HG02759 (cell line): ENCODE results near the gene RELL1.

Source experiments
- ATAC-seq: cut with Tn5 transposase; IDR thresholded peaks from one replicate; pipeline ENCODE4 v1.9.1; 2021; ENCODE audit warnings: mild to moderate bottlenecking, moderate library complexity; ENCODE audit not compliant: unreplicated experiment

Gene RELL1

DNA sequence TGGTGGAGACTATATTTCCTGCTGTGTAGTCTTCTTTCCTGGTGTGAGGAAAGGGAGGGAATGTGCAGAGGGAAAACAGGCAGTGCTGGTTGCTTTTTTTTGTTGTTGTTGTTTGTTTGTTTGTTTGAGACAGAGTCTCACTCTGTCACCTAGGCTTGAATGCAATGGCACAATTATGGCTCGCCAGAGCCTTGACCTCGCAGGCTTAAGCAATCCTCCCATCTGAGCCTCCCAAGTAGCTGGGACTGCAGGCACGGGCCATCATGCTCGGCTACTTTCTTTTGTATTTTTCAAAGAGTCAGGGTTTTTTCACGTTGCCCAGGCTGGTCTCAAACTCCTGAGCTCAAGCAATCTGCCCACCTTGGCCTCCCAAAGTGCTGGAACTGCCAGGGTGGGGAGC, 82.5 kb downstream of the RELL1 start:
- no peak for ATAC-seq

DNA sequence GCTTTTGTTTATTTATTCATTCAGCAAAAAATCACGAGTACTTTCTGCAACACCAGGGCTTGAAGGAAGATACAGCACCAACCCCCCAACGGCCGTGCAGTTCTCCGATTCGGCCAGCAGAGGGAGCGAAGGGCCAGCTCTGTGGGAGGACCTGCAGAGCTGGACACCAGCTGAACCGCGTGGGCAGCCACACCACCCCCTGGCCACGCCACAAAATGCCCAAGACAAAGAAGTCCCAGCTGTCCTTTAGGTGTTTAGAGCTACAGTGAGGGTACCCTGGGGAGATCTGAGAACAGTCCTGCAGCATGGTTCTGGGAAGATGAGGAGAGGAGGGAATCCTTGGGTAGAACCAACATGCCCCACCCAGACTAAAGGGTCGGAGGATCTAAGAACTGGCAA, 83.1 kb downstream of the RELL1 start:
- ATAC-seq: peak; percentile 85

DNA sequence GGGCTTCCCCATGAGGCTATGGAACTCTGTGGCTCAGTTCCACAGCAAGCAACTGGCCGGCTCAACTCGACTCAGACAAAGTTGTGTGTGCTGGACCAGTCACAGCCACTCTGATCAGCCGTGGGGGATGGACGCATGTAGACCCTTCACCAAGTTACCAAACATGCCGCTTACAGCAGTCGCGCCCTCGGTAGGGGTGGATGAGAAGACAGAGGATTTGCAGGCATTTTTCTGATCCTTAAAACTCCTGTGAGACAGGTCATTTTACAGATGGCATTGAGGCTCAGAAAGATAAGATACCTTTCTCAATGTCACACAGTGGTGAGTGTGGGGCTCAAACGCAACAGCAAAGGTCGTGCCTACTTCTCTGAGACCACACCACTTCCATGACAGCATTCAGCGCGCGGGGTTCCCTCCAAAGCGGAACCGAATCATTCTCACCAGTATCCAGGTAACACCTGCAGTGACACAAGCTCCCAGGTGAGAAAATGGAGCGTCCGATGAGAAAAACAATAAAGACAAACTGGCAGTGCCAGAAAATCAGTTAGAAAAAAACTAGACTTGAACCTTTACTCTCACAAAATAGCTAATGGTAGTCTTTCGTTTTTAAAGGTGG, 83.6 kb downstream of the RELL1 start:
- ATAC-seq: no peak

DNA sequence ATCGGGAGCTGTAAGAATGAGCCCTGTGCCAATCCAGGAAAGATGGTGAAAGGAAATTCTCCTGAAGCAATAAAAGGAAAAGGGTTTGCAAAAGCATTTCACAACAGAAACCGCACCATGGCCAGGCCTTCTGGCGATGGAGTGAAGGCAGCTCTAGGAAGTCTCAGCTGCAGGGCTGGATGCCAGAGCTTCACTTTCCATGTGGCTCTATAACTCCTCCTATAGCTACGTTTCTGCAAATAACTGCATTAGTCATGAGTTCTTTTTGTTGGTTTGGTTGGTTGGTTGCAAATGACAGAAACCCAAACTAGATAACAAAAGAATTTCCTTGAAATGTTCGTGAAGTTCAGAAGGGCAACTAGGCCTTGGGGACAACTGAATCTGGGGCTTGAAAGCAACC, 84.6 kb downstream of the RELL1 start:
- no peak for ATAC-seq

DNA sequence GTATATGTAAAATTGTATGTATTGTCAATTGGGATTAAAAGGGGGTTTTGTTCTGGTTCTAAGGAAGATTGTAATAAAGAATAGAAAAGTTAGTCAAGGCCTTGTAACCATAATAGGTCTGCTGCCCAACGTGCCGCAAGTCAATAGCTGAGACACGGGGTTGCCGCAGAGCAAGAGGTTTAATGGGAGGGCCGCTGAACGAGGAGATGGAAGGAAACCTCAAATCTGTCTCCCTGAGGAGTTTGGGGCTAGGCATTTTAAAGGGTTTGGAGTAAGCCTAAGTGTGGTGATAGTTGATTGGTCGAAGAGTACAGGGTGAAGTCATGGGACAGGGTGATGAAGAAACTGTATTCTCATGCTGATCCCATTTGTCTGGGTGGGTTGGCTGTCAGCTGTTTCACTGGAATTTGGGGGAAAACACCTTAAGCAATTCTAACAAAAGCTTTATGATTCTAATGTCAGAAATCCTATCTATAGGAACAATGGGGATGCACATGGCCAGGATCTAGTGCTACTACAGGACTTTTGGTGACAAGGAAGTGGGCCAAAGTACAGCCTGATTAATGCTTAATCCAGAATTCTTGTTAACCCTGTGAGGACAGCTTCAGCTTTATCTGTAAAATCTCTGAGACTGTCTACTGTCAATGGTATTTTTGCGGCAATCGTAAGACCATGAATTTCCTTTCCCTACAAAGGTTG, 86.9 kb downstream of the RELL1 start:
- no peak for ATAC-seq

DNA sequence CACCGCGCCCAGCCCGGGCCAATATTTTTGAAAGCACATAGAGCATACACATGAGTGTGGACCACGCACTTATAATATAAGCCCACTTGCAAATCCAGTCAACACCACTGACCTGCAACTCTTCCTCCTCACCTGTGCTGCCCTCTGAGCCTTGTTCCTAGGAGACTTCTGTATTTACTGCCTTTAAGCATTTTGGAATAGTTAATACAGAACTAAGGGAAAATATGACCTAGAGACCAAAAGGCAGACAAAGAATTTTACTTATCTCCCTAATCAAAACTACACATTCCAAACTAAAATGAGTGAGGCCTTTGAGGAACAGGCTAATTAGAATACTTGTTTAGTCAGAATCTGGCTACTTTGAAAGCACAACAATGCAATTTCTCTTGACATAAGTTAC, 89.1 kb downstream of the RELL1 start:
- ATAC-seq: no peak

DNA sequence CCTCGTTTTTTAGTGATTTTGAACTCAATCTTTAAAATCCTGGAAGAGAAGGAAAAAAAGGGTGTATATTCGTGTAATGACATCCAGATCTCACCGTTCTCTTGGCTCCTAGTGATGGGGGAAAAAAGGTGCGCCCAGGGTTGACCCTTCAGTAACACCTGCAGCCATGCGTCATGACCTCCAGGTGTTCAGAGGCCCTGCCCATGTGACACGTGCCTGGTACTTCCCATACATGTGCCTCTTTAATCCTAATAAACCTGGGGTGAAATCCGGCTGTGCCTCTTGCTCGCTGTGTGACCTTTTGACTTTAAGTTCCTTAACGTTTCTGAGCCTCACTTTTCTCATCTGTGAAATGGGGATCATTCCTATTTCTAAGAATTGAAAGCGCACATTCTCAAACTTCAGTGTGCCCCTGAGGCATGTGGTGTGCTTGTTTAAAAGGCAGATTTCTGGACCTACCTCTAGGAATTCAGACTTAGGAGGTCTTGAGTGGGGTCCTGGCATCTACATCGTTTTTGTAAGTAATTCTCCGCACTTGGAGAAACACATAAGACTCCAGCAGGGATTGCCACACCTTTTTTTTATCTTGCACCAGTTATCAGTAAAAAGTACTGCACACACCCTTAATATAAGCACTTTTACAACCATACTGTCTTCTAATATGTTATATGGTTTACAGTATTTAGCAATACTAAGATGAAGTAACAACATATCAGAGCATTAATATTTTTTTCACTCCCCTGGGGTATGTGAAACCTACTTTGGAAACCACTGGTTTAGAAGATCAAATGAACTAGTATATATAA, 90.1 kb downstream of the RELL1 start:
- no peak for ATAC-seq

DNA sequence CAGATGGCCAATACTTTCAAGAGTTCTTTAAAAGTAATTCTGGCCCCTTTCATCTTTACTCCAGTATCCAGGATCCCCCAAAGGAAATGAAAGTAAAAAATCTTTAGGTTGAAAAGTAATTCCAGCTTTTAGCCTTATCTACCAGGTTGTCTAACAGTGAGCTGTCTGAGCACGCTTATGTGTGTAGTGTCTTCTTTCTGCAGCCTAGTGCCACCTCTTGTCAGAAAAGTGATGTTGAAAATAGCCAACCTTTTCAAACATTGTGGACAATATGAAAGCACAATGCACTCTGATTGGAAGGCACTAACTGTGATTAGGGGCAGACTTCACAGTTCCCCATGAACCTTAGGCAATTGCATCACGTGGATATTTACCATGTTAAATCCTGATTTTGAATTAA, 92.1 kb downstream of the RELL1 start:
- ATAC-seq: no peak

DNA sequence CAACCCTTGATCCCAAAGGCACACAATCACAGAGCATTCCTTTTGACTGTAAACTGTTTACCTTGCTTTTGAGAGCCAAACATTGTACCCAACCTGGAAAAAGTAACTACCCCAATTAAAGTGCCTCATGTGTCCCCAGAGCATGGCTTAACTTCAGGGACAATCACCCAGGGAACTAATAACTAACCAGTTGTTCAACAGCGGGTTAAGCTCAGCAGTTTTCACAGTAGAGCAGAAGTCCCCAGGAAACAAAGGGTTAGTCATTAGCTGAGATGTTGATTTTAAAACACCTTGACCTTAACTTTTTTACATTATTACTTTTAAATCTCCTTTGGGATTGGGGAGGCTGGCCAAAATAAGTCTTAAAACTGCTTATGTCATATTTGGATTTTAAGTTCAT, 94.8 kb downstream of the RELL1 start:
- no peak for ATAC-seq

DNA sequence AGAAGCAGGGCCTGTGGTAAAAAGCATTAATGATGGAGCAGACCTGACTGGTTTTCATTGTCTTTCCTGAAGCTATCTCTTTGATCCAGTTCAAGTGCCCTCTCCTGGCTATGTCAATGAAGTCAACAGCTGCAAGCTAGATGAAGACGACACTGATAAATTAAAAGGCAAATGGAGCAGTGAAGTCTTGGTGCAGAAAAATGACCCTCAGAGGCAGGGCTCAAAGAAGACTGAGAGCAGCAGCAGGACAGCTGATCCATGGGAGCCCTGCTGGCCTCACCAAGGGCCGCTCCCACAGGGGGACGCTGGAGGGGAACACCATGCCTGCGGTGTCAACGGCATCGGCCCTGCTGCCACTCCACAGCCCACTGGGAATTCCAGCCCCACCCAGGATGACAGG, 96.2 kb downstream of the RELL1 start:
- ATAC-seq: no peak

DNA sequence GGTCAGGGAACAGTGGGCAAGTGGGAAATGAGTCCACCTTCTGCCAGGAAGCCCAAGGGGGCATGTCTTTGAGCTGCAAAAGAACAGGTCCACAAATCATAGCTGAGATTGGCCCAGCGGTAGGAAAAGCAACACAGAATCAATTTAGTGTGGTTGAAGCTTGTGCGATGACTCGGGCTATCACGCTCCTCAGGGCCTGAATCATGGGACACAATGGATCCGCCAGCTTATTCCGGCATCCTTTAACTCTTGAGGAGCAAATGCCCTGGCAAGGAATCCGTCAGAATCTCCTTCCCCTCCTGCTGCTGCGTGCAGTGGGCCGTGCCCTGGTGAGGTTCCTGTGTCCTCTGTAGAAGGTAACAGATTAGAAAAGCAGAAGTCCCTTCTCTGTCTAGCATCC, 98.0 kb downstream of the RELL1 start:
- ATAC-seq: no peak

DNA sequence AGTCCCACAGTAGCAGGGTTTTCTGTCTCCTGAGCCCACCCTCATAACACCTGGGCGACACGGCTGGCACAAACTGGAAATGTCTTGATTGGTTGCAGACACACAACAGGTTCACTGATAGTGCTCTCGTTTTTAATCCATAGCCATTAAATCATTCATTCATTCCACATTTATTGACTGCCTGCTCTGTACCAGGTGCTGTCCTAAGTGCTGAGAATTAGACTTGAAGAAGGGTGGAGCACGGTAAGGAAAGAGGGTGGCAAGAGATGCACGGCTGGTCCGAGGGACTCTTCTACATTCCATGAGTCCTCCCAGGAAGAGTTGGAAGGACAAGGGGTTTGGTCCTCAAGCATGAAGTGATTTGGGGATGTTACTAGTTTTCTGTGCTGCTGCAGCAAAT, 100.0 kb downstream of the RELL1 start:
- no peak for ATAC-seq

DNA sequence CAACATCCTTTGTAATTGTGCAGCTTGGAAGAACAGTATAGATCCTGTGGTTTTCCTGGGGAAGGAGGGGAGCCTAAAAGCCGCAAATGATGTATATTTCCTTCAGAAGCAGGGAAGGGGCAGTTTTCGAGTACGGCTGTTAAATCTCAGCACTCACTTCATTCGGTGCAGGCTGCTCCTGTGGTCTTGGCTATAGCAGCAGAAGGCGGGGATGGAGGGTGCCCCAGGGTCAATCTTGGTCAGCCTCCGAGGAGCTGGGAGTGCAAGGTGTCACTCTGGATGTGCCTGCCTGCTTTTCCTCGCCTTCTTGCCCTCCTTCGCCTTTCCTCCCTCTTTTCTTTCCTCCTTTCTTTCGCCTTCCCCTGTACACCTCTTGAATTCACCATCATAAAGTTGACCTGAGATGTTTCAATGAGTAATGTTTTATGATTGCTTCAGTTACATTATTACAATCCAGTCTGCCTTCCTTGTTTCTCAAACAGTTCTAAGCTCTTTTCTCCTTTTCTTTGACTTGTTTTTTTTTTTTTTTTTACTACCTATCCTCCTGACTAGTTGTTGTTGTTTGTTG, 101.6 kb downstream of the RELL1 start:
- ATAC-seq: no peak

DNA sequence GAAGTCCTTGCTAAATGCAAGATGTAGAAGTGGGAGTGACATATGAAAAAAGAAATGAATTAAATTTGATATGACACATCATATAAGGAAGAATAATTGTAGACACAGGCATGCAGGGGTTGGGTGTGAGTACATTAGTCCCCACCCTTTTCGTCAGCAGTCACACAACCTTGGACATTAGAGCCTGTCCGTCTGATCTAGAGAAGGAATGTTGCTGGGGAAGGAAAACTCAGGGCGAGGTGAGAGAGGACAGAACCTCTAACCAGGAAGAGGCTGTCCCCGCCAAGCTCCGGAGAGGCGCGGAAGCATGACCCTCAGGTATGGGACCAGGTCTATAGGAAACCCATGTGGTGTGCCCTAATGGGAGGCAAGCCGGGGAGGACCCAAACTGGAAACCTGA, 102.1 kb downstream of the RELL1 start:
- no peak for ATAC-seq

DNA sequence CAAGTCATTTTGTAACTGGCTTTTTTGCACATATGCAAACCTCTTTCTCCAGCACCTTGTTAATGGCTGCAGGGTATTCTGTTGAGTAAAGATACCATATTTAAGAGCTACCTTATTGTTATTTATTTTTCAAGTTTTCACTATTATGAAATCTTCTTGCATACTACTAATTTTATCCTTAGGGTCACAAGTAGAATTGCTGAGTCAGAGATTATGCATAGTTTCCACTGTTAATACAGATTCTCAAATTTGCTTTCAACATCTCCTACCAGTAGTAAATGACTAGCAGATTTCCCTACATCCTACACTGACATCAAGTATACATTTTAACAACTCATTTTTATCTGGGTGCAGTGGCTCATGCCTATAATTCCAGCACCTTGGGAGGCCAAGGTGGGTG, 112.6 kb downstream of the RELL1 start:
- ATAC-seq: no peak

DNA sequence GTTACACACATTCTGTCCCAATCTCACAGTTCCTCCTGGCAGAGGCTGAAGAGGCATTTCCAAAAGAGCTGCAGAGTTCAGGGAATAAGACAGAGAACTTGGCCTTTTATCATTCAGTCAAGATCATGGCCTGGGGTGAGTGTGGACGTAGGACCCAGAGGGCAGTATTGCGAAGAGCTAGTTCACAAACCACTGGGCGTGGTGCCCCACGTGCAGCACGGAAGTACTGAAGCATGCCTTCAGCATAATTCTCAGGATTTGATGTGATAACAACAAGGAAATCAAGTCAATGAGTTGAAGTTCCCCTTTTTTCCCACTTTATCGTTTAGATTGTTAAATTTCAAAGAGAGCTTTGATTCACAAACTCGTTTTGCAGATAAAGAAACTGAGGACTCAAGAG, 117.7 kb downstream of the RELL1 start:
- no peak for ATAC-seq

DNA sequence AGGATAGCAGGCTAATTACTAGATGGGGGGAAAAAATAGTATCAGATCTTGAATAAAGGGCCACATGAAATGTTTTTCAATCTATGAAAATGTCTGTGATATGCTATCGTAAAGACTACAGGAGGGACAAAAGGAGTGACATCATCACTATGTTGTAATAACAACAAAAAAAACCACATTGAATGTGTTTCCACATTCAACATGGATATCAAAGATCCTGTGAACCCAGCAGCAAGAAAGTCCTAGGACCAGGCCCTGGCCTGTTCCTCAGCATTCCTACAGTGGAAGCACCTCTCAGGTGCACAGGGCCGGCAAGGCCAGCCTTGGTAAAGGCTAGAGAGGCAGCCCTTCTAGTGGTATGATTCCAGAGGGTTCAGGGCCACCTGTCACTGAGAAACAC, 118.3 kb downstream of the RELL1 start:
- no peak for ATAC-seq

DNA sequence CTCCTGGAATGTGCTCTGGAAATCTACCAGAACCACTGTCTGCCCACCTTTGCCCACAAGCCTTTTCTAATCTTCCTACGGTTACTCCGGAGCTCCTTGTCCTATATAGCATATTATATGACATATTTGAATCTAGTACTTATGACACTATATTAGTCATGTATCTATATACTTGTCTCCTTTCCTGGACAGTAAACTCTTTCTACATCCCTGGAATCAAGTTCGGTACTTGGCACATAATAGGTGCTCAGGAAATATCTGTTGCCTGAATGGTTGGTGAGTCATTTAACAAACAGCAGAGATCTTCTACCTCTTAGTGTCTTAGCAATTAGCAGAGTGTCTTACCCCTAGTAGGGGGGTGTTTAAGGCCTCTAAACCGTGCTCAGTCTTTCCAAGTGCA, 123.6 kb downstream of the RELL1 start:
- no peak for ATAC-seq

DNA sequence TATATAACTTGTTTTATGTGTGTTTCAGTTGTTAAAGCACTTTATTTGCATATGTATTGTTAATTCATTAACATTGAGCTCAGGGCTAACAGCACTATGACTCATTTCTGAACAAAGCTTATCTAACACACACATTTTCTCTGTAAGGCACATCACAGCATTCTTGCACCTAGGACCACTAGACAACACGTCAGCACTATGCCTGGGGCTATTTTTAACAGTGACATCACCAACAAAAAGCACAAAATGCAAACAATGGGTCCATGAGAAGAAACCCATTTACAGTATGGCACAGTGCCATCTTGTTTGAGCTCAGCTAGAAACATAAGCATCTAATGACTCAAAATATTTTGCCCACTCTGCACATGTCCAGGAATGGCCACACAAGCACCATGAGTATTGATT, 124.4 kb downstream of the RELL1 start:
- ATAC-seq: peak; percentile 90

DNA sequence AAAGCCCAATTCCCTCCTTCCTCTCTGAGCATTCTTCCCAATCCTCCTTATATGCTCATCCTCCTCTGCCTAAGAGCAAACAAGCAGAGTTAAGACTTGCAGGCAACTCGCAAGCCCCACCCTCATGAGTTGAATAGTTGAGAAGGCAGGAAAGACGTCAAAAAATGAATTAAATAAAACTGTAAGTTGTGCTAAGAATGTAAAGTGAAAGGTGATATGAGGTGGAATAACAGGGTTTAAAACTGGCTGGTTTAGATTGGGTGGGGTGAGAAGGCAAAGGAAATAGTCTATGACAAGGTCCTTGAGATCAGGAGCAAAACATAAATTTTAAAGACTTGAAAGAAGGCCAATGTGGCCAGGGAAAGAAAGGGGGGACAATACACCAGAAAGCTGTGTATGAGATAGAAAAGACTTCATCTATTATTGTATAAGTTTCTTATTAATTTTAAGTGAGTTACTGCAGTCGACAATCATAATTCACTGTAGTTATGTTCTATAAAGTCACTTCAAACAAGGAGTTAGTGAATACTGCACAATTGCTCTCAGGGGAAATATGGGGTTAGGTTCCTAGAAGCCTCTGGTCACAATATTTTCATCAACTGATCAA, 124.9 kb downstream of the RELL1 start:
- ATAC-seq: no peak
